Progenitor cell of endocrine pancreas (in vitro differentiated cells): ENCODE results near the gene RCN2. TPM values are rescaled to one million over a fixed set of nuclear protein-coding genes. Genes with fewer than 3 reads are reported as not detected.
"Not testable (repeated sequence)": the region's sequence is repeated elsewhere in the genome, so short reads cannot be mapped to it uniquely, and the experiment has no call there.

Experiments
- DNase-seq: peaks from one replicate; pipeline ENCODE4 v3.0.0; 2021; ENCODE audit warnings: low spot score; ENCODE audit not compliant: unreplicated experiment
- H3K27ac Mint-ChIP-seq: 2 replicates; pipeline ENCODE4 v1.8.0; 2021; ENCODE audit warnings: mild to moderate bottlenecking, moderate library complexity, mixed read lengths
- H3K27me3 Mint-ChIP-seq: 2 replicates; pipeline ENCODE4 v1.8.0; 2021; ENCODE audit warnings: mixed read lengths
- H3K36me3 Mint-ChIP-seq: 2 replicates; pipeline ENCODE4 v1.8.0; 2022; ENCODE audit warnings: mixed read lengths; ENCODE audit not compliant: insufficient read depth
- H3K4me1 Mint-ChIP-seq: 2 replicates; pipeline ENCODE4 v1.8.0; 2021; ENCODE audit warnings: low read depth, mixed read lengths
- H3K4me3 Mint-ChIP-seq: 2 replicates; pipeline ENCODE4 v1.8.0; 2021; ENCODE audit warnings: low read depth, mild to moderate bottlenecking, moderate library complexity, mixed read lengths
- H3K9me3 Mint-ChIP-seq: 2 replicates; pipeline ENCODE4 v1.8.0; 2021; ENCODE audit warnings: low read depth, mixed read lengths
- total RNA-seq: library from RNA; stranded (reverse); gene quantifications from 2 replicates; pipeline ENCODE4 v1.2.1, GENCODE V29; 2021
- TF ChIP-seq, protein P1 (sequence below): fragments of 200-600 bp; sonication (generic); IDR thresholded peaks from one replicate; pipeline ENCODE4 v1.5.0; 2021; ENCODE audit warnings: antibody characterized with exemption, mild to moderate bottlenecking; ENCODE audit not compliant: unreplicated experiment

RCN2 gene
- total RNA-seq, 1 donor from 2014 or later, result 236 TPM

DNA sequence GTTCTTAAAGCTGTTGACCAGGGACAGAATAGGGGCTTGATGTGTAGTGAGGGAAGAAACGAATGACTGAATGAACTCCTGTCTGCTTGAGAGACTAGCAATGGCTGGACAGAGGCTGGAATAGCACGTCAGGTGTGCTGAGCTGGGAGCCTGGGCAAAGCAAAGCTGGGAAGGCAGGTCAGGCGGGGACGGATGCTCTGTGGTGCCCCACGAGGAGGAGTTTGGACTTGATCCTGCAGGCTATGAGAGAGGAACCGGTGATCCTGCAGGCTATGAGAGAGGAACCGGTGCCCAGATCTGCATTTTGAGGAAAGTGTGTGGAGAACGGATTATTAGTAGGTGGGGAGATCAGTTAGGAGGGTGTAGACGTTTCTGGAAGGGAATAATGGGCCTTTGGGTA is 32.0 kb downstream of the RCN2 start:
- DNase-seq, result no peak
- H3K27me3 Mint-ChIP-seq, result peaks cover 25% of the 10 kb centered on the region
- TF ChIP-seq, protein P1, sequence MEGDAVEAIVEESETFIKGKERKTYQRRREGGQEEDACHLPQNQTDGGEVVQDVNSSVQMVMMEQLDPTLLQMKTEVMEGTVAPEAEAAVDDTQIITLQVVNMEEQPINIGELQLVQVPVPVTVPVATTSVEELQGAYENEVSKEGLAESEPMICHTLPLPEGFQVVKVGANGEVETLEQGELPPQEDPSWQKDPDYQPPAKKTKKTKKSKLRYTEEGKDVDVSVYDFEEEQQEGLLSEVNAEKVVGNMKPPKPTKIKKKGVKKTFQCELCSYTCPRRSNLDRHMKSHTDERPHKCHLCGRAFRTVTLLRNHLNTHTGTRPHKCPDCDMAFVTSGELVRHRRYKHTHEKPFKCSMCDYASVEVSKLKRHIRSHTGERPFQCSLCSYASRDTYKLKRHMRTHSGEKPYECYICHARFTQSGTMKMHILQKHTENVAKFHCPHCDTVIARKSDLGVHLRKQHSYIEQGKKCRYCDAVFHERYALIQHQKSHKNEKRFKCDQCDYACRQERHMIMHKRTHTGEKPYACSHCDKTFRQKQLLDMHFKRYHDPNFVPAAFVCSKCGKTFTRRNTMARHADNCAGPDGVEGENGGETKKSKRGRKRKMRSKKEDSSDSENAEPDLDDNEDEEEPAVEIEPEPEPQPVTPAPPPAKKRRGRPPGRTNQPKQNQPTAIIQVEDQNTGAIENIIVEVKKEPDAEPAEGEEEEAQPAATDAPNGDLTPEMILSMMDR, result peak; percentile 31
- no peak overlapping the region for H3K27ac Mint-ChIP-seq
- H3K36me3 Mint-ChIP-seq, result no peaks in the 10 kb centered on the region
- no peak overlapping the region for H3K4me3 Mint-ChIP-seq
- peaks cover 9% of the 10 kb centered on the region for H3K4me1 Mint-ChIP-seq
- no peaks in the 10 kb centered on the region for H3K9me3 Mint-ChIP-seq

DNA sequence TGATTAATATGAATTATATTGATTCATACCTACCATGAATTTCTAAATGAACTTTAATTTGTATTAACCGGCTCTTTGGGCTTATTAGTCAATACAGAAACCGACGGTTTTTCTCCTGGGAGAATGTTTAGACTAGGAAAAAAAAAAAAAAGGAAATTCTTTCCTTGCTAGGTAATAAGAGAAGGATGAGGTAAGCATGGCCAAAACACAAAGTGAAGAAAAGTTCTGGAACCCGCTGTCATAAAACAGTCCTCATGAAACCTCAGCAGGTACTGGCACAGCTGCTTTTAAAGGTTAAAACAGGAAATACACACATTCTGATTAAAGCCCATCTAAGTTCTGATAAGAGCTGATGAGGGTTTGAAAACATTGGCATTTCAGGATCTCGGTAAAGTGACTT is 32.6 kb downstream of the RCN2 start:
- TF ChIP-seq, protein P1, result no peak
- Mint-ChIP-seq H3K4me3 (no peak overlapping the region), H3K36me3 (no peaks in the 10 kb centered on the region), H3K27ac (no peak overlapping the region), H3K9me3 (no peaks in the 10 kb centered on the region), H3K4me1 (peaks cover 9% of the 10 kb centered on the region), H3K27me3 (peaks cover 27% of the 10 kb centered on the region)
- no peak for DNase-seq

DNA sequence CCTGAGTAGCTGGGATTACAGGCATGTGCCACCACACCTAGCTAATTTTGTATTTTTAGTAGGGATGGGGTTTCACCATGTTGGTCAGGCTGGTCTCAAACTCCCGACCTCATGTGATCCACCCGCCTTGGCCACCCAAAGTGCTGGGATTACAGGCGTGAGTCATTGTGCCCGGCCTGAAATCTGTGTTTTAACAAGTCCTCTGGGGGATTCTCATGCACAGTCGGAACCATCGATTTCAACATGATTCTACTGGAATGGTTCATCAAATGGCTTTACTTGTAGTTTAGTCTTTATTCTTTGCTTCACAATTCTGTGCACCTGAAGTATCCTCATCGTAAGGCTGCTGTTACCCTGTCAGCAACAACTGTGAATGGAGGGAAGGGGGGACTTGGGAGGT is 34.5 kb downstream of the RCN2 start:
- not testable (repeated sequence) for DNase-seq, H3K4me3 Mint-ChIP-seq, H3K4me1 Mint-ChIP-seq, H3K27ac Mint-ChIP-seq, H3K36me3 Mint-ChIP-seq, H3K9me3 Mint-ChIP-seq
- peaks cover 27% of the 10 kb centered on the region for H3K27me3 Mint-ChIP-seq

DNA sequence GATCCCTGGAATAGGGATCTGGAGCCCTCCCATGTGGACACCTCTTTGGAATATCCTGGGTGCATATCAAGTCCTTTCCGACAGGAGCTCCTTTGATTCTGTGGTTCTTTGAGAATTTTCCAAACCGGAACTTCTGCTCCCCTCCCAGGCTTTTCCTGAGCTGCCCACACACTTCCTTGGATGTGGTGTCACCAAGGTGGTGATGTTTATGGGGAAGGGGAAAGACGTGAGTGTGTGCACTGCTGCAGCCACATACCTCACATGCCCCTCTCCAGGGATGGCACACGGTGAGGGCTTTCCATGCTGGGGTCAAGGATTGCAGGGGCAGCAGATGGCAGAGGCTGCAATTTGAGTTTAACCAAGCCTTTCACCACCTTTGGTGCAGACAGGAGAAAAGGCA is 35.5 kb downstream of the RCN2 start:
- no peaks in the 10 kb centered on the region for H3K36me3 Mint-ChIP-seq
- DNase-seq, result no peak
- H3K4me1 Mint-ChIP-seq, result peaks cover 3% of the 10 kb centered on the region
- no peaks in the 10 kb centered on the region for H3K9me3 Mint-ChIP-seq
- H3K27me3 Mint-ChIP-seq, result peaks cover 27% of the 10 kb centered on the region
- TF ChIP-seq, protein P1, result no peak
- H3K4me3 Mint-ChIP-seq, result no peak overlapping the region
- H3K27ac Mint-ChIP-seq, result no peak overlapping the region

DNA sequence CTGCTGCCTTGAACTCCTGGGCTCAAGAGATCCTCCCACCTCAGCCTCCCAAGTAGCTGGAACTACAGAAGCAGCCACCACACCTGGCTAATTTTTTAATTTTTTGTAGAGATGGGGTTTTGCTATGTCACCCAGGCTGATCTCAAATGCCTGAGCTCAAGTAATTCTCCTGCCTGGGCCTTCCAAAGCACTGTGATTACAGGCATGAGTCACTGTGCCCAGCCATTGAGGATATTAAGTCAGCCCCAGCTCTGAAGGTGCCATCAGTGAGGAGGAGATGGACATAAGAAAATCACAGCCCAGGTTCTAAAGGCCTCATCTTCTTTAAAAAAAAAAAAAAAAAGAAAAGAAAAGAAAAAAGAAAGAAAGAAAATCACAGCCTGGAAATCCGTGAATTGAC is 36.8 kb downstream of the RCN2 start:
- peaks cover 3% of the 10 kb centered on the region for H3K4me1 Mint-ChIP-seq
- H3K27me3 Mint-ChIP-seq, result peaks cover 22% of the 10 kb centered on the region
- TF ChIP-seq, protein P1, result no peak
- no peak for DNase-seq
- no peaks in the 10 kb centered on the region for H3K36me3 Mint-ChIP-seq
- no peak overlapping the region for H3K27ac Mint-ChIP-seq
- no peak overlapping the region for H3K4me3 Mint-ChIP-seq
- H3K9me3 Mint-ChIP-seq, result no peaks in the 10 kb centered on the region

DNA sequence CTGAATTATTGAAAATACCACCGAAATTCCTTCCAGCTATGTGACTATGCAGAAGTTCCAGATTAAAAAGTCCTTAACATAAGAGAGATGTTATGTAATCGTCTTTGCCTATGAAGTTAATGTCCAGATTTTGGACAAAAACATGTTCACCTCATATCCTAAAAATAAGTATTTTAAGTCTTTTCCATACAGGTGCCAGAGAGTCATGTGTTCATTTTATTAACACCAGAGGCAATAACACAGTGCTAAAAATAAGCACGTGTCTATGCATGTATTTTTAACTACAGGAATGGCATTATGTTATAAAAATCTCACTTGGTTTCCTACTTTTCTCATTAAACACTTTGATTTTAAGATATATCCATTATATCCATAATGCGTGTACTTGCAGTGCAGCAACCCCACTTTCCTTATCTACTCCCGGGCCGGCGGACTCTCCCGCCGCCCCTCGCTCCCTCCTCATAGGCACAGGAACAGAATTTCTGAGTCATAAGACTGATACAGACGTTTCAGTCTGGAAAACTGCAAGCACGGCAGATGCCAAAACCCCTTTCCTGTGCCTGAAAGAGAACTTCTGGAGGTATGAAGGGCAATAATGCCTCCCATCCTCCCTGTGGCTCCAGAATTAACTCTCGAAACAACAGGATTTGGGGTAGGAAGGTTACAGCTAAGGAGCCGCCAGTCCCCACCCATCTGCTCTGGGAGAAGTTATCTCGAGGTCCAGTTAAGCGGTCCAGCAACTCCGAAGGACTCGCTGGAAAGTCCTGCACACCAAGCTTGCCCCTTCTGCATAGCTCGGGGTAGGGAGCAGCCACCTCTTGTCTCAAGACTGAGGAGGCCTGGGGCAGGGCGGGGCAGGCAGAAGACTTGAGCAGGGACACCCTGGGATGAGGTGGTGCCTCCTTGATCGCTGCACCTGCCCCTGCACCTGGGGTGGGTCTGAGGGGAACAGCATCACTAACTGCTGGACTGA is 41.1 kb downstream of the RCN2 start:
- no peak for DNase-seq
- H3K27me3 Mint-ChIP-seq, result peaks cover 4% of the 10 kb centered on the region
- H3K36me3 Mint-ChIP-seq, result no peaks in the 10 kb centered on the region
- TF ChIP-seq, protein P1, result no peak
- no peak overlapping the region for H3K4me3 Mint-ChIP-seq
- H3K9me3 Mint-ChIP-seq, result no peaks in the 10 kb centered on the region
- no peaks in the 10 kb centered on the region for H3K4me1 Mint-ChIP-seq
- H3K27ac Mint-ChIP-seq, result no peak overlapping the region
